Forelimb muscle (tissue), 1 donor: Measurements from ENCODE around the gene MRPS18A. TPM values are rescaled to one million over a fixed set of nuclear protein-coding genes. Genes with fewer than 3 reads are reported as not detected.

Experiments
- DNase-seq: peaks from one replicate; pipeline ENCODE4 v3.0.0-alpha.2; 2013; ENCODE audit warnings: low read depth
- polyA plus RNA-seq: library from polyadenylated mRNA; unstranded; fragments of 120-200 nt; gene quantifications from one replicate; pipeline ENCODE4 v1.2.1, GENCODE V29; 2013; ENCODE audit not compliant: insufficient read length

MRPS18A gene
- 30.4 TPM for polyA plus RNA-seq

GRCh38 chr6:43687437-43688347, at the start of gene MRPS18A:
Gene MRPS18A, minus strand, starts transcription at chr6:43687791. Its CDS starts 12 bp downstream, at chr6:43687779.
- DNase-seq: no peak

- no peak for DNase-seq
These were observed 49.3 kb upstream of the MRPS18A start for GRCh38 chr6:43736844-43737243.

GRCh38 chr6:43736211-43736786, 48.7 kb upstream of the MRPS18A start:
- no peak for DNase-seq

- no peak for DNase-seq
These were observed 48.1 kb upstream of the MRPS18A start for GRCh38 chr6:43735642-43736199.

GRCh38 chr6:43734294-43734665, 46.7 kb upstream of the MRPS18A start:
- no peak for DNase-seq

GRCh38 chr6:43733471-43734293, 46.1 kb upstream of the MRPS18A start:
- no peak for DNase-seq

GRCh38 chr6:43730634-43731033, 43.0 kb upstream of the MRPS18A start:
- no peak for DNase-seq

GRCh38 chr6:43729537-43729936, 41.9 kb upstream of the MRPS18A start:
- no peak for DNase-seq

- DNase-seq: no peak
These were observed 41.0 kb upstream of the MRPS18A start for GRCh38 chr6:43728586-43728985.

GRCh38 chr6:43727634-43728033, 40.0 kb upstream of the MRPS18A start:
- no peak for DNase-seq

GRCh38 chr6:43725643-43726580, 38.3 kb upstream of the MRPS18A start:
- DNase-seq: no peak

- no peak for DNase-seq
These were observed 37.5 kb upstream of the MRPS18A start for GRCh38 chr6:43724914-43725642.

GRCh38 chr6:43724354-43724753, 36.8 kb upstream of the MRPS18A start:
- DNase-seq: no peak

- no peak for DNase-seq
These were observed 36.2 kb upstream of the MRPS18A start for GRCh38 chr6:43723737-43724295.

GRCh38 chr6:43722920-43723545, 35.4 kb upstream of the MRPS18A start:
- DNase-seq: no peak

- DNase-seq: no peak
These were observed 33.4 kb upstream of the MRPS18A start for GRCh38 chr6:43720999-43721398.

GRCh38 chr6:43719511-43719910, 31.9 kb upstream of the MRPS18A start:
- no peak for DNase-seq

GRCh38 chr6:43718387-43719105, 31.0 kb upstream of the MRPS18A start:
- DNase-seq: no peak

- DNase-seq: no peak
These were observed 30.2 kb upstream of the MRPS18A start for GRCh38 chr6:43717822-43718221.
